GM12891 (cell line): Measurements from ENCODE around the gene SCT.

ENCODE experiments used
- PAX5 ChIP-seq: IDR thresholded peaks from 2 replicates; pipeline ENCODE4 v1.6.1; 2011; ENCODE audit warnings: low read length, moderate library complexity, mild to moderate bottlenecking; ENCODE audit not compliant: insufficient read depth, severe bottlenecking
- POLR2A ChIP-seq: IDR thresholded peaks from 2 replicates; pipeline ENCODE4 v1.6.1; 2011; ENCODE audit warnings: low read depth, low read length, control low read depth
- POLR2AphosphoS5 ChIP-seq: IDR thresholded peaks from 2 replicates; pipeline ENCODE4 v1.6.1; 2011; ENCODE audit warnings: low read depth, low read length, control low read depth
- POU2F2 ChIP-seq: IDR thresholded peaks from 2 replicates; pipeline ENCODE4 v1.6.1; 2011; ENCODE audit warnings: low read depth, mild to moderate bottlenecking, control low read depth, low read length, moderate library complexity
- SPI1 ChIP-seq: IDR thresholded peaks from 2 replicates; pipeline ENCODE4 v1.6.1; 2011; ENCODE audit warnings: low read depth, low read length, control low read depth
- TAF1 ChIP-seq: IDR thresholded peaks from 2 replicates; pipeline ENCODE4 v1.6.1; 2011; ENCODE audit warnings: low read depth, low read length, control low read depth

DNA sequence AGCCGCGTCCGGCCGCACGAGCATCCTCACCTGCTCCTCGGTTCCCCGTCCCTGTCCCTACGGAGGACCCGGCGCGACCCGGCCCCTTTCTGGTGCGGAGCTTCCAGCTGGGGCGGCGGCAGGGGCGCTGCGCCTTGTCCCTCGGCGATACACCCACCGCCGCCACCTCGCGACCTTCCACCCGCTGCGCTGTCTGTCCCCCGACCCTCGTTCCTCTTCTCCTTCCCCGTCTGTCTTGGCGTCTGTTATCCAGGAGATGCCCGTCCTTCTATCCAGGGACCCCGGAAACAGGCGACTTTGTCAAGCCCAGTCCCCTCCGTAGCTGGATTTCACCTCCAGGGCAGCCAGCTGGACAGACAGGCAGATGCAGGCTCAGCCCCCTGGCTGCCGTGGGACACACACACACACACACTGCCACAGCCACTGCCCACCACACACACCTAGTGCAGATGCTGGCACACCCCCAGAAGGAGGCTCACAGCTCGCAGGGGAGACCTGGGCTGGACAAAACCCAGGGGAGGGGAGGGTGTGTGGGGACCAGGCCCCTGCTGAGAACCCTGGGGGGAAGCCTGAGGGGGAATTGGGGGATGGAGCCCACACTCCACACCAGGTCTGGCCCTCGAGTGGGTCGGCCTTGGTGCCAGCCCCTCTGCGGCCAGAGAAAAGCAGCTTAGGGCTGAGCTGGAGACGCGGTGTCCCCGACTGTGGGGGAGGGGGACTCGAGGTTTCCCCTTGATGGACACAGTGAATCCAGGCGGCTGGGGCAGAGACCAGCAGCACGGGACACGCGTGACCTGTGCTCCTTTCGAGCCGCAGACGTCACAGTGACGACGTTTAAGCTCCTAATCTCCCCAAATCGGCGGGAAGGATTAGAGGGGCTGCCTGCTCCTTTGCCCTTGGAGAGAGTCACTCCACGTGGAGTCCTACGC lies 10.9 kb upstream of the SCT start:
- TF ChIP-seq POLR2AphosphoS5 (no peak), POLR2A (no peak), TAF1 (no peak), POU2F2 (no peak), PAX5 (no peak), SPI1 (no peak)
